Keratinocyte (primary cell): ENCODE data around the gene POLR2A.

Source experiments
- CTCF ChIP-seq, 3 experiments: IDR thresholded peaks in 1 of 3; conservative IDR thresholded peaks in 1 of 3; optimal IDR thresholded peaks in 1 of 3; 2 replicates in 2 of 3; 3 replicates in 1 of 3; pipeline versions ENCODE3 to v1.5.1; 2011; ENCODE audit warnings: low read length in 3 of 3, mild to moderate bottlenecking in 3 of 3, moderate library complexity in 2 of 3, control low read depth in 1 of 3, inconsistent platforms in 1 of 3; ENCODE audit not compliant: insufficient read depth in 2 of 3; ENCODE audit errors: extremely low read depth in 1 of 3
- EZH2 ChIP-seq: IDR thresholded peaks from one replicate; pipeline ENCODE4 v1.6.1; 2012; ENCODE audit warnings: inconsistent platforms, mild to moderate bottlenecking, low read length, moderate library complexity

DNA sequence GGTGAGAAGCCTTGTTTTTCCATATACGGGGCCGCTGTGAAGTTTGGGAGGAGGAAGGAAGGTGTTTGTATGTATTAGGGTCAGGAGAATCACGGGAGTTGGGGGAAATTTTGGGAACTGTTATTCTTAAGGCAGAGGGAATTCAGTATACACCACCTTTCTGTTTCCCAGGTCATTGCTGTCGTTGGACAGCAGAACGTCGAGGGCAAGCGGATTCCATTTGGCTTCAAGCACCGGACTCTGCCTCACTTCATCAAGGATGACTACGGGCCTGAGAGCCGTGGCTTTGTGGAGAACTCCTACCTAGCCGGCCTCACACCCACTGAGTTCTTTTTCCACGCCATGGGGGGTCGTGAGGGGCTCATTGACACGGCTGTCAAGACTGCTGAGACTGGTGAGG, 17.6 kb downstream of the POLR2A start:
- TF ChIP-seq CTCF (optimal IDR thresholded peaks at IDR 0.05 in 1 of 3, IDR thresholded peaks at IDR 0.05 in 1 of 3, conservative IDR thresholded peaks at IDR 0.05 in 1 of 3; ENCODE audit: extremely low read depth in 1 of 3, insufficient read depth in 2 of 3, low read length in 3 of 3) (no peak), EZH2 (no peak)
